HG03520 (cell line): Measurements from ENCODE around the gene CDC5L.

Experiments used
- ATAC-seq: cut with Tn5 transposase; IDR thresholded peaks from one replicate; pipeline ENCODE4 v1.9.1; 2021; ENCODE audit warnings: mild to moderate bottlenecking, moderate library complexity; ENCODE audit not compliant: unreplicated experiment

Gene CDC5L

GRCh38 chr6:44373051-44373450 lies 14.5 kb upstream of the CDC5L start:
- ATAC-seq = no peak

DNA sequence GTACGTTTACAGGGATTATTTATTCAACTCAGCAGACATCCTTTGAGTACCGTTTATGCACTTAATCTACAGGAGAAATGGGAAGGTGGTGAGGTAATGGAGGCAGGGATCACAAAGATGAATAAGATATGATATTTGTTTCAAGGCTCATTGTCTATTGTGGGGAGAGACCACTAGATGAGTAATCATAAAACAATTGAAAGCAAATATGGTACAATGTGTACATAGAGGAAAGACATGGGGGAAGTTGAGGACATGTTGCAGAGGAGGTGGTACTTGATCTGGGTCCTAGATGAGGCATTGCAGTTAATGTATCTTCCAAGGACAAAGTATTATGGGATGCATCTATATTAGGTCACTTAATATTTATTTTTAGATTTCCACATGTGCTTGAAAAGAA lies 13.7 kb upstream of the CDC5L start:
- no peak for ATAC-seq

- no peak for ATAC-seq
Measured at GRCh38 chr6:44375071-44375470, 12.4 kb upstream of the CDC5L start.

- no peak for ATAC-seq
Measured at GRCh38 chr6:44377484-44377883, 10.0 kb upstream of the CDC5L start.

- no peak for ATAC-seq
Measured at GRCh38 chr6:44377971-44378370, 9.5 kb upstream of the CDC5L start.

- no peak for ATAC-seq
Measured at GRCh38 chr6:44381739-44382138, 5.8 kb upstream of the CDC5L start.

DNA sequence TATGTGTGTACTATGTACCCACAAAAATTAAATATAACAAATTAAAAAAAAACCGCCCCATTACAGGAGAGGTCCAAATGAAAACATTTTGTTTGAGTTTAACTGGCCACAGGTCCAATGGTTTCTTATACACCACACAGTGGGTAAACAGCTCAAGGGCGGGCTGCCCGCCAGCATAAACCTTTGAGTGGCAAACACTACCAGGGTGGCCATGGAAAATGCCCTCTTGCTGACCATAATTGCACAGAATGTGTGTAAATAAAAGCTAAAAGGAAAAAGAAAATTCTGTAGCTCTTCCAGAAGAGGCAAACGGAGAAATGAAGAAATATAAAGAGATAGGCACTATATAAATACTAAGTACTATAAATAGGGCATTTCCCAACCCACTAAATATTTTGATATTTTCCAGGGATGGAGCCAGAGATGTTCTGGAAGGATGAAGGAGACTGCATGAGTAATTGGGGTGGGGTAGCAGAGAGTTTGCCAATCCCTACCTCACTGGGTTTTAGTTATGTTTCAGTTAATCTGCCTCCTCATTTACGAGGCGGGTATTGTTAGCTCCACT lies 1.1 kb upstream of the CDC5L start:
- no peak for ATAC-seq

- ATAC-seq = peak; percentile 4
Measured at GRCh38 chr6:44386929-44387345, 569 bp upstream of the CDC5L start.

DNA sequence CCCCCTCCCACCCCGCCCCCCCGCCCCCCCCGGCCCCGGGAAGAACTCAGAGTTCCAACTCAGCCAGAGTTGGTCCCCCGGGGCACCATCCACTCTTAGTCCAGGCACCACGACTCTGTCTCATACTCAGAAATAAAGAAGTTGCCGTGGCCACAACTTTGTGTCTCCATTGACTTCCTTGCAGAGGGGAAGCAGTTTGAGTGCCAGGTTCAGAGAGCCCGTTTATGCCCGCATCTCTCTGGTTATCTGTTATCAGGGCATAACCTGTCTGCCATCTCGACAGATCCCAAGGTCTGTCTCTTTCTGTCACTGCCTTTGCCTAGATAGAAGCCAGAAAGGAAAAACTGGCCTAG lies 605 bp downstream of the CDC5L start:
- no peak for ATAC-seq

- no peak for ATAC-seq
Measured at GRCh38 chr6:44388887-44389286, 1.4 kb downstream of the CDC5L start.

- no peak for ATAC-seq
Measured at GRCh38 chr6:44390158-44390683, 2.7 kb downstream of the CDC5L start.

- no peak for ATAC-seq
Measured at GRCh38 chr6:44395501-44395900, 8.0 kb downstream of the CDC5L start.

GRCh38 chr6:44396968-44397367 lies 9.5 kb downstream of the CDC5L start:
- no peak for ATAC-seq

DNA sequence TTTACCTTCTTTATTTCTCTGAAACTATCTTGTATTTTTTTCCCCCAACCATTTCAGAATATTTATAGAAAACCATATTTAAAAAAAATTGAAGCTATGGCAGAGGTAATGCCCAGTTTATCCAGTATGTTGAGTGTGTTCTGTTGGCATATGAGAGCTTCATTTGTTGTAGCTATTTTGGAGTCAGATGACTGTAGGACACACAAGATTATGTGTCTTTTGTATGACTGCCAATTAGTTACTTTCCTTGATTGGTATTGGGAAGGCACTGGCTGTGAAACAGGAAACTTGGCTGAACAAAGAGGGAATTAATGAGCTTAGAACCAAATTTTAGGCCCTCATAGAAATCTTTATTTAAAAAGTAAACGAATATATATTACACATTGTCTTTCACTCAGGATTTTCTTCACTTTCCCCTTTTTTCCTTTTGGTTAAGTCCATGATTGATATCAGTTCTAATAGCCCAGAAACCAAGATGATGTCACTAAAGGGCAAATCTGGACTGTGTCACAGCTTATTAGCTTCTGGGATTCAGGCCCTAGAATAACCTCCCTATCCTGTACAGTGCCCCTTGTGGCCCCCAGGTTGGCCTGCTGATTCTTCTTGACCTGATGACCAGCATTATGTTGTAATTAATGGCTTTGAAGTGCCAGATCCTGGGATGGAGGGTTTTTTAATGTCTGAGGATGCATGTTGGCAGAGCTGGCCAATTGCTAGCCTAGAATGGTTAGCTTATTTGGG lies 10.1 kb downstream of the CDC5L start:
- ATAC-seq = no peak

GRCh38 chr6:44399991-44400390 lies 12.5 kb downstream of the CDC5L start:
- ATAC-seq = no peak

- ATAC-seq = no peak
Measured at GRCh38 chr6:44400572-44400971, 13.1 kb downstream of the CDC5L start.

- no peak for ATAC-seq
Measured at GRCh38 chr6:44401138-44401537, 13.6 kb downstream of the CDC5L start.

- ATAC-seq = no peak
Measured at GRCh38 chr6:44404022-44404714, 16.7 kb downstream of the CDC5L start.

DNA sequence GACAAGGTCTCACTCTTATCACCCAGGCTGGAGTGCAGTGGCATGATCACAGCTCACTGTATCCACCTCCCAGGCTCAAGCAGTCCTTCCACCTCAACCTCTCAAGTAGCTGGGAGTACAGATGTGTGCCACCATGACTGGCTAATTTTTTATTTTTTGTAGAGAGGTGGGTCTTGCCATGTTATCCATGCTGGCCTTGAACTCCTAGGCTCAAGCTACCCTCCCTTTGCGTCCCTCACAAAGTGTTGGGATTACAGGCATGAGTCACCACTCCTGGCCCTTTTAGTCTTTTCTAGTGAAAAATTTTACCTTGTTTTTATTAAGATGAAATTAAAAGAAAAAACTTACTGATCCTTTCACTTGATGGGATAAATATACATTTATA lies 17.2 kb downstream of the CDC5L start:
- ATAC-seq = no peak

DNA sequence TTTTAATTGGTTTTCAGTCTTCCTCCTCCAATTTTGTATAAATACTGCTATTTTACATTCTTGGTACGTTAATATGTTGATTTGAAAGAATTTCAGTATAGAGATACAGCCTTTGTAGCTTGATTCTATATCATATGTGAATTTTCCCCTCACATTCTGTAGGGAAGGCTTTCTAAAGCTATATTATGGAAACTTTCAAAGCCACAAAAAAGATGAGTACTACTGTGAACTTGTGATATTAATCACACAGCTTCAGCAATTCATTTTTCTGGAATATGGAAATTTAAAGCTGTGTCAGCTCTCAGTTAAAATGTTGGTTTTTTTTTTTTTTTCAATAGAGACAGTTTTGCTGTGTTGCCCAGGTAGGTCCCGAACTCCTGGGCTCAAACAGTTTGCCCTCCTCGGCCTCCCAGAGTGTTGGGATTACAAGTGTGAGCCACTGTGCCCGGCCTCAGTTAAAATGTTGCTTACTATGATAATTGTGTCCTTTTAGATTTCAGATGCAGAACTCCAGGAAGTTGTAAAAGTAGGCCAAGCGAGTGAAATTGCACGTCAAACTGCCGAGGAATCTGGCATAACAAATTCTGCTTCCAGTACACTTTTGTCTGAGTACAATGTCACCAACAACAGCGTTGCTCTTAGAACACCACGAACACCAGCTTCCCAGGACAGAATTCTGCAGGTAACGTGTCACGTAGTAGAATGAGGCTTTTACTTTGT lies 20.6 kb downstream of the CDC5L start:
- no peak for ATAC-seq

GRCh38 chr6:44409207-44409794 lies 21.8 kb downstream of the CDC5L start:
- ATAC-seq = no peak
